KMS-11 (cell line): ENCODE data around the gene ZNF267.
A peak's percentile ranks its signal among the peaks of the same experiment; 100 is the strongest.

ENCODE experiments used
- H2AFZ ChIP-seq: fragments of 200-600 bp; sonication (generic); 2 replicates; pipeline ENCODE4 v1.6.1; 2016; ENCODE audit warnings: antibody characterized with exemption, mixed run types, low read depth
- H3K27ac ChIP-seq: fragments of 200-600 bp; sonication (generic); 2 replicates; pipeline ENCODE4 v1.6.1; 2016; ENCODE audit warnings: mild to moderate bottlenecking, mixed run types
- H3K27me3 ChIP-seq: fragments of 200-600 bp; sonication (generic); 2 replicates; pipeline ENCODE4 v1.6.1; 2017; ENCODE audit warnings: mild to moderate bottlenecking, low read depth, mixed run types, moderate library complexity; ENCODE audit not compliant: insufficient read depth
- H3K36me3 ChIP-seq: fragments of 200-600 bp; sonication (generic); 2 replicates; pipeline ENCODE4 v1.6.1; 2017; ENCODE audit warnings: mild to moderate bottlenecking, mixed run types; ENCODE audit not compliant: insufficient read depth
- H3K4me1 ChIP-seq: fragments of 200-600 bp; sonication (generic); 2 replicates; pipeline ENCODE4 v1.6.1; 2016; ENCODE audit warnings: mild to moderate bottlenecking, low read depth, mixed run types; ENCODE audit not compliant: poor library complexity, severe bottlenecking
- H3K4me2 ChIP-seq: fragments of 200-600 bp; sonication (generic); 2 replicates; pipeline ENCODE4 v1.7.0; 2016; ENCODE audit warnings: mild to moderate bottlenecking, mixed run types
- H3K4me3 ChIP-seq: fragments of 200-600 bp; sonication (generic); IDR thresholded peaks from 2 replicates; pipeline ENCODE4 v1.6.1; 2017; ENCODE audit warnings: low read depth, low read length, mixed read lengths; ENCODE audit not compliant: insufficient read depth
- H3K79me2 ChIP-seq: fragments of 200-600 bp; sonication (generic); 2 replicates; pipeline ENCODE4 v1.6.1; 2016; ENCODE audit warnings: low read depth, mixed run types; ENCODE audit not compliant: insufficient read depth
- H3K9ac ChIP-seq: fragments of 200-600 bp; sonication (generic); 2 replicates; pipeline ENCODE4 v1.6.1; 2016; ENCODE audit warnings: mild to moderate bottlenecking, mixed run types
- H4K20me1 ChIP-seq: fragments of 200-600 bp; sonication (generic); 2 replicates; pipeline ENCODE4 v1.6.1; 2016; ENCODE audit warnings: mild to moderate bottlenecking, mixed run types; ENCODE audit not compliant: insufficient read depth
- TF ChIP-seq, protein P1 (sequence below): fragments of 200-600 bp; sonication (generic); conservative IDR thresholded peaks from 2 replicates; pipeline ENCODE4 v1.6.1; 2017; ENCODE audit warnings: low read depth, mild to moderate bottlenecking, antibody characterized with exemption, low read length, moderate library complexity, mixed read lengths

The ZNF267 gene

DNA sequence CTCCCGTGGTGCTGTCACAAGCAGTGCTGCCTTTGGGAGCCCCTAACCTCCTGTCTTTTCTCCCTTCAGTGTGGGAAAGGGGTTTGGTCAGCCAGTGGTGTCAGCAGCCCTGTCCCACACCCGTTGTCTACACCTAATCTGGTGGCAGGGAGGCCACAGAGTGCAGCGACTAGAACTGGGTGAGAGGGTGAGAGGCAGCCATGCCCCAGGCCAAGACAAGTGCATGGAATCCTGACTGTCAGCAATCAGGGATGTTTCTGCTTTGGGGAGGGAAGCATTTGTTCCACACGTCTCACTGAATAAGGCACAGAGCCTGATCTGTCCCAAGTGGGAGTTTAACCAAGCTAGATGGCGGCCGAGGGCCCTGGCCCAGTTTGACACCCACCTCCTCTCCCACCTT is 1.4 kb upstream of the ZNF267 start:
- Histone ChIP-seq H3K36me3 (0 out of 2 replicates have a peak, but pooled peaks cover 4% of the 10 kb centered on the region), H3K9ac (no peak overlapping the region), H2AFZ (peak overlapping the region; percentile 10; the same call in 1 of the 2 replicates), H3K79me2 (peaks cover 37% of the 10 kb centered on the region), H3K4me3 (no peak overlapping the region), H3K27me3 (no peaks in the 10 kb centered on the region), H4K20me1 (peaks cover 4% of the 10 kb centered on the region; the same call in 1 of the 2 replicates), H3K4me2 (peak overlapping the region; percentile 23; the same call in 1 of the 2 replicates), H3K4me1 (peaks cover 71% of the 10 kb centered on the region), H3K27ac (peak overlapping the region; percentile 55)
- TF ChIP-seq, protein P1, sequence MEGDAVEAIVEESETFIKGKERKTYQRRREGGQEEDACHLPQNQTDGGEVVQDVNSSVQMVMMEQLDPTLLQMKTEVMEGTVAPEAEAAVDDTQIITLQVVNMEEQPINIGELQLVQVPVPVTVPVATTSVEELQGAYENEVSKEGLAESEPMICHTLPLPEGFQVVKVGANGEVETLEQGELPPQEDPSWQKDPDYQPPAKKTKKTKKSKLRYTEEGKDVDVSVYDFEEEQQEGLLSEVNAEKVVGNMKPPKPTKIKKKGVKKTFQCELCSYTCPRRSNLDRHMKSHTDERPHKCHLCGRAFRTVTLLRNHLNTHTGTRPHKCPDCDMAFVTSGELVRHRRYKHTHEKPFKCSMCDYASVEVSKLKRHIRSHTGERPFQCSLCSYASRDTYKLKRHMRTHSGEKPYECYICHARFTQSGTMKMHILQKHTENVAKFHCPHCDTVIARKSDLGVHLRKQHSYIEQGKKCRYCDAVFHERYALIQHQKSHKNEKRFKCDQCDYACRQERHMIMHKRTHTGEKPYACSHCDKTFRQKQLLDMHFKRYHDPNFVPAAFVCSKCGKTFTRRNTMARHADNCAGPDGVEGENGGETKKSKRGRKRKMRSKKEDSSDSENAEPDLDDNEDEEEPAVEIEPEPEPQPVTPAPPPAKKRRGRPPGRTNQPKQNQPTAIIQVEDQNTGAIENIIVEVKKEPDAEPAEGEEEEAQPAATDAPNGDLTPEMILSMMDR: no peak

DNA sequence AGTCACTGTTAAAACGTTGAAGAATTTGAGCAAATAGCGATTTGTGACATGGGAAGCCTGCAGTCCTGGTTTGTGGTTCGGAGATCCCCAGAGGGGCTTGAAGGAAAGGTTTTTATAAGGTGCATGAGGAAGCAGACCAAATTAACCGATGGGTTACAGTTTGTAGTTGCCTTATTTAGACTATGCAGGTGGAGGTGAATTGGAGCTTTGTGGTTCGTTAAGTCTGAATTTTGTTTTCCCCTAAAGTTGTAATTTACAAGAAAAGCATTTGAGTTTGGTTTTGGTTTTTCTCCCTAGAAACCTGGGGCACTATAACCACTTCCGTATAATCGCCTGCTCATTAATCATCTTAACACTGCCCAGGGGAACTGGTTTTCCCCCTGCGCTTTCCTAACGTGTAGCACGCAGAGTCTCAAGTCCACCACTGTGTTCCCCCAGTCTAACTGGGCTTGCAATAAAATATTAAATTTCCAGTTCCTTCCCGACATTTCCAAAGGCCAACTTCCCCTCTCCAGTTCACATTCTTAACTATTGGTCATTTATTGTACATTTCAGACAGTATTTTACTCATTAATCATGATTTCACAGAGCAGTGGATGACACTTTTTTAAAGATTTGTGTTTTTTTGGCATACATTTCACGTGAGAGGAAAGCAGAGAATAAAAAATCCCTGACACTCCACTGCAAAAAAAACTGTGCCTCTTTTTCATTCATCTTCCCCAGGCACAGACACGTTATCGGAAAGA is 932 bp downstream of the ZNF267 start:
- H3K27me3 ChIP-seq: no peaks in the 10 kb centered on the region
- peak overlapping the region; percentile 18 for H3K4me3 ChIP-seq
- H3K9ac ChIP-seq: peak overlapping the region; percentile 98
- H3K4me2 ChIP-seq: peak overlapping the region; percentile 99
- H2AFZ ChIP-seq: no peak overlapping the region
- peak overlapping the region; percentile 98 for H3K27ac ChIP-seq
- peaks cover 79% of the 10 kb centered on the region for H3K4me1 ChIP-seq
- H3K79me2 ChIP-seq: peaks cover 59% of the 10 kb centered on the region
- peaks cover 4% of the 10 kb centered on the region; the same call in 1 of the 2 replicates for H4K20me1 ChIP-seq
- TF ChIP-seq, protein P1: no peak
- peaks cover 17% of the 10 kb centered on the region; the same call in 1 of the 2 replicates for H3K36me3 ChIP-seq

DNA sequence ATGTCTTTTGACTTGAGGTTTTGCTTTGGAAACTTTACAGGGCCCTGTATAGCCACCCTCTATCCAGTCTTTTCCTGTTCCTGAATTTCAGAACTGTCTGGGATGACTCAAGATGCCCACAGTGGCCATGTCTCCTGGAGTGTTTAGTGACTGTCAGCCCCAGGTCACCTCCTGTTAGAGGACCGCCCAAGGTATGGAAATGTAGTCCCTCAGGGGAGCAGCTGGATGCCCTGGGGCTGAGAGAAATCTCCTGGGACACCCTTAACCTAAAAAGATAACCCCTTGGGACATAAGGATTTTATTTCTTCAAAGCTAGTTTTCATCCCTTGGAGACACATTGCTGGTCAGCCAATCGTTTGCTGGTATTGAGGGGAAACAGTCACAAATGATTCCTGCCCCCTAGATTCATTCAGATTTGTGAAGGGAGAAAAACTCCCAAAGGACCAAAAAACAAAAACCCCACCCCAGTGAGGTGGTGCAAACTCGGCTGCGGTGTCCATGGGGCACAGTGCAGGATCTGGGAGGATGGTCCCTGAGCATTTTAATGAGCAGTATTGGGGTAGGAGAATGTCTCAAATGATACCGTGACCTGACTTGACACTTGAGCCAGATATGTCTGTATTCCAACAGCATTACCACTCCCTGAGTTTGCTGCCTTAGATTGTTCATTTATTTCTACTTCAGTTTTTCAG is 1.7 kb downstream of the ZNF267 start:
- H3K27ac ChIP-seq: peak overlapping the region; percentile 98

GRCh38 chr16:31875928-31876547 is 2.4 kb downstream of the ZNF267 start:
- H3K4me1 ChIP-seq: peaks cover 79% of the 10 kb centered on the region
- peak overlapping the region; percentile 98 for H3K9ac ChIP-seq
- H3K36me3 ChIP-seq: peaks cover 24% of the 10 kb centered on the region; the same call in 1 of the 2 replicates
- no peaks in the 10 kb centered on the region for H3K27me3 ChIP-seq
- TF ChIP-seq, protein P1: no peak
- peak overlapping the region; percentile 99 for H3K4me2 ChIP-seq
- H4K20me1 ChIP-seq: peaks cover 4% of the 10 kb centered on the region; the same call in 1 of the 2 replicates
- H2AFZ ChIP-seq: no peak overlapping the region
- peaks cover 74% of the 10 kb centered on the region for H3K79me2 ChIP-seq
- H3K27ac ChIP-seq: peak overlapping the region; percentile 98
- H3K4me3 ChIP-seq: no peak overlapping the region

More for the DNA sequence above, 1.7 kb downstream of the ZNF267 start:
- H2AFZ ChIP-seq: no peak overlapping the region
- H3K9ac ChIP-seq: peak overlapping the region; percentile 98
- peak overlapping the region; percentile 14 for H3K4me3 ChIP-seq
- peaks cover 79% of the 10 kb centered on the region for H3K4me1 ChIP-seq
- TF ChIP-seq, protein P1: no peak
- peak overlapping the region; percentile 99 for H3K4me2 ChIP-seq
- H3K36me3 ChIP-seq: peaks cover 24% of the 10 kb centered on the region; the same call in 1 of the 2 replicates
- H3K27me3 ChIP-seq: no peaks in the 10 kb centered on the region
- H3K79me2 ChIP-seq: peaks cover 66% of the 10 kb centered on the region
- peaks cover 4% of the 10 kb centered on the region; the same call in 1 of the 2 replicates for H4K20me1 ChIP-seq
